Measurements from ENCODE around the gene ESRRB. TPM values are rescaled to one million over a fixed set of nuclear protein-coding genes. Genes with fewer than 3 reads are reported as not detected.

ESRRB gene
- total RNA-seq, 1 donor from 2014 or later = not detected

DNA sequence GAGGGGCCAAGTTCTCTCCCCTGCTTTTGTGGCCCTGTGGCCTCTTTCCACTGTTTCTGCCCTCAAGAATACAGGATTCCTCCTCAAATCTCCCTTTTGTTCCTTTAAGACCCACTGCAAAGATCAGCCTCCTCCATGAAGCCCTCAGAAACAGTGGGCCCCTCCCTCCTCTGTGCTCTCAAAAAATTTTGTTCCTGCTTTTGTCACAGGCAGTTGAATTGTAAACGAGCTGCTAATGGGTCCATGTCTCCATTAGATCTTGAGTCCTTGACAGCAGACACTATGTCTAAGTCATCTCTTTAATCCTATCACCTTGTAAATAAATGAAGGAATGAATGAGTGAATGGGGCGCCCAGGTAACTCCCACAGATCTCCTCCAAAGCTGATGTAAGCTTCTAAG lies 175.2 kb downstream of the ESRRB start:
- Histone ChIP-seq H3K36me3 (no peaks in the 10 kb centered on the region), H3K4me3 (no peak overlapping the region), H3K27me3 (ENCODE audit: low read depth) (peaks cover 7% of the 10 kb centered on the region), H3K27ac (no peak overlapping the region), H3K9me3 (no peaks in the 10 kb centered on the region), H3K4me1 (no peaks in the 10 kb centered on the region)
- intact Hi-C loops (cut with DNase I) = no loop called here
- DNase-seq (no peak), ATAC-seq (no peak)
- TF ChIP-seq, protein P1, sequence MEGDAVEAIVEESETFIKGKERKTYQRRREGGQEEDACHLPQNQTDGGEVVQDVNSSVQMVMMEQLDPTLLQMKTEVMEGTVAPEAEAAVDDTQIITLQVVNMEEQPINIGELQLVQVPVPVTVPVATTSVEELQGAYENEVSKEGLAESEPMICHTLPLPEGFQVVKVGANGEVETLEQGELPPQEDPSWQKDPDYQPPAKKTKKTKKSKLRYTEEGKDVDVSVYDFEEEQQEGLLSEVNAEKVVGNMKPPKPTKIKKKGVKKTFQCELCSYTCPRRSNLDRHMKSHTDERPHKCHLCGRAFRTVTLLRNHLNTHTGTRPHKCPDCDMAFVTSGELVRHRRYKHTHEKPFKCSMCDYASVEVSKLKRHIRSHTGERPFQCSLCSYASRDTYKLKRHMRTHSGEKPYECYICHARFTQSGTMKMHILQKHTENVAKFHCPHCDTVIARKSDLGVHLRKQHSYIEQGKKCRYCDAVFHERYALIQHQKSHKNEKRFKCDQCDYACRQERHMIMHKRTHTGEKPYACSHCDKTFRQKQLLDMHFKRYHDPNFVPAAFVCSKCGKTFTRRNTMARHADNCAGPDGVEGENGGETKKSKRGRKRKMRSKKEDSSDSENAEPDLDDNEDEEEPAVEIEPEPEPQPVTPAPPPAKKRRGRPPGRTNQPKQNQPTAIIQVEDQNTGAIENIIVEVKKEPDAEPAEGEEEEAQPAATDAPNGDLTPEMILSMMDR (IDR thresholded peaks at IDR 0.05) = no peak

Other genes starting within 250 kb of the ESRRB start
- gene GPATCH2L, start 224.2 kb upstream of the ESRRB start, total RNA-seq = 50.5 TPM